Measurements from ENCODE around the gene FOXJ2. TPM values are rescaled to one million over a fixed set of nuclear protein-coding genes. Genes with fewer than 3 reads are reported as not detected.

The FOXJ2 gene
- total RNA-seq, 1 experiment from 2014 or later = 13.9 TPM

DNA sequence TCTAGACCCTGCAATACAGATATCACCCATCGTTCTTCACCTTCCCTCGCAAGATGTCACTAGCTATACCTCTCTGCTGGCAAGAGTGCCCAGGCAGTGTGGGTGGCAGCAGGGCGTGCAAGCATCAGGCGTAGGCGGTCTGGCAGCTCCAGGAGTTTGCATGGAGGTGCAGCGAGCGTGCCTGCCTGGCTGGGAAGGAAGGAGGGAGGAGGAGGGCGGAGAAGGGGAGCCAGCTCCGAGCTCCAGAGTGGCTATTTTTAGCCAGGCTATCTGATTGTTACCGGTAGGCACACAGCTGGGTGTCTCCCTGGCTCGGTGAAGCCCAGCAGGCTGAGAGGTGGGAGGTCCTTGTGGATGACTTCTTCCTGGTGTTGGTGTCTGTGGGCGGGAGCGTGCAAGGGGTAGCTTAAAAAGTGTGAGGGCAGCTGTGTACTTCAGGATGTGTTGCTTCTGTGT lies 6.2 kb downstream of the FOXJ2 start:
- POLR2A ChIA-PET (ENCODE audit: low non-redundant PET) = no interaction called here

GRCh38 chr12:8040791-8041190 lies 8.3 kb downstream of the FOXJ2 start:
- POLR2A ChIA-PET (ENCODE audit: low non-redundant PET) = no interaction called here
- Histone ChIP-seq H3K4me1 (ENCODE audit: insufficient read depth, low read length, poor library complexity, severe bottlenecking) (peaks cover 20% of the 10 kb centered on the region), H3K9me3 (ENCODE audit: low read depth, low read length, poor library complexity, severe bottlenecking) (no peaks in the 10 kb centered on the region), H3K36me3 (ENCODE audit: insufficient read depth, low read length, poor library complexity, severe bottlenecking) (peaks cover 41% of the 10 kb centered on the region), H3K27ac (ENCODE audit: low read depth, low read length, poor library complexity, severe bottlenecking) (no peak overlapping the region), H3K4me3 (ENCODE audit: low read depth, low read length, poor library complexity, severe bottlenecking) (no peak overlapping the region), H3K27me3 (replicated peaks; ENCODE audit: insufficient read depth, low read depth, low read length, poor library complexity) (no peaks in the 10 kb centered on the region)
- CTCF ChIA-PET = interaction anchor here (0.6 kb wide), 1 partner anchor 22 kb away, joined by 3 read pairs; no protein-coding TSS in a partner anchor
- BruUV-seq (replicated peaks) = no TSS peak
- no peak for DNase-seq (ENCODE audit: low spot score)
- intact Hi-C loops (cut with micrococcal nuclease; ENCODE audit: unreplicated experiment) = loop anchor here (10.0 kb wide), 2 partner anchors 194 to 354 kb away; no protein-coding TSS in a partner anchor
- TF ChIP-seq, protein P1, sequence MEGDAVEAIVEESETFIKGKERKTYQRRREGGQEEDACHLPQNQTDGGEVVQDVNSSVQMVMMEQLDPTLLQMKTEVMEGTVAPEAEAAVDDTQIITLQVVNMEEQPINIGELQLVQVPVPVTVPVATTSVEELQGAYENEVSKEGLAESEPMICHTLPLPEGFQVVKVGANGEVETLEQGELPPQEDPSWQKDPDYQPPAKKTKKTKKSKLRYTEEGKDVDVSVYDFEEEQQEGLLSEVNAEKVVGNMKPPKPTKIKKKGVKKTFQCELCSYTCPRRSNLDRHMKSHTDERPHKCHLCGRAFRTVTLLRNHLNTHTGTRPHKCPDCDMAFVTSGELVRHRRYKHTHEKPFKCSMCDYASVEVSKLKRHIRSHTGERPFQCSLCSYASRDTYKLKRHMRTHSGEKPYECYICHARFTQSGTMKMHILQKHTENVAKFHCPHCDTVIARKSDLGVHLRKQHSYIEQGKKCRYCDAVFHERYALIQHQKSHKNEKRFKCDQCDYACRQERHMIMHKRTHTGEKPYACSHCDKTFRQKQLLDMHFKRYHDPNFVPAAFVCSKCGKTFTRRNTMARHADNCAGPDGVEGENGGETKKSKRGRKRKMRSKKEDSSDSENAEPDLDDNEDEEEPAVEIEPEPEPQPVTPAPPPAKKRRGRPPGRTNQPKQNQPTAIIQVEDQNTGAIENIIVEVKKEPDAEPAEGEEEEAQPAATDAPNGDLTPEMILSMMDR (conservative IDR thresholded peaks at IDR 0.05; ENCODE audit: low read depth, low read length) = no peak
- no peak for TF ChIP-seq EZH2 (IDR thresholded peaks at IDR 0.05; ENCODE audit: borderline replicate concordance, low read depth, low read length, poor library complexity, severe bottlenecking)

More for the DNA sequence above, 6.2 kb downstream of the FOXJ2 start:
- peaks cover 27% of the 10 kb centered on the region for H3K36me3 ChIP-seq (ENCODE audit: insufficient read depth, low read length, poor library complexity, severe bottlenecking)
- DNase-seq (ENCODE audit: low spot score) = peak; percentile 75
- intact Hi-C loops (cut with micrococcal nuclease; ENCODE audit: unreplicated experiment) = no loop called here
- H3K4me3 ChIP-seq (ENCODE audit: low read depth, low read length, poor library complexity, severe bottlenecking) = peak overlapping the region; percentile 30
- CTCF ChIA-PET = no interaction called here
- H3K27ac ChIP-seq (ENCODE audit: low read depth, low read length, poor library complexity, severe bottlenecking) = peak overlapping the region; percentile 56
- no peaks in the 10 kb centered on the region for H3K27me3 ChIP-seq (replicated peaks; ENCODE audit: insufficient read depth, low read depth, low read length, poor library complexity)
- no TSS peak for BruUV-seq (replicated peaks)
- no peak for TF ChIP-seq EZH2 (IDR thresholded peaks at IDR 0.05; ENCODE audit: borderline replicate concordance, low read depth, low read length, poor library complexity, severe bottlenecking)
- TF ChIP-seq, protein P1 (conservative IDR thresholded peaks at IDR 0.05; ENCODE audit: low read depth, low read length) = no peak
- H3K4me1 ChIP-seq (ENCODE audit: insufficient read depth, low read length, poor library complexity, severe bottlenecking) = peaks cover 32% of the 10 kb centered on the region
- no peaks in the 10 kb centered on the region for H3K9me3 ChIP-seq (ENCODE audit: low read depth, low read length, poor library complexity, severe bottlenecking)

DNA sequence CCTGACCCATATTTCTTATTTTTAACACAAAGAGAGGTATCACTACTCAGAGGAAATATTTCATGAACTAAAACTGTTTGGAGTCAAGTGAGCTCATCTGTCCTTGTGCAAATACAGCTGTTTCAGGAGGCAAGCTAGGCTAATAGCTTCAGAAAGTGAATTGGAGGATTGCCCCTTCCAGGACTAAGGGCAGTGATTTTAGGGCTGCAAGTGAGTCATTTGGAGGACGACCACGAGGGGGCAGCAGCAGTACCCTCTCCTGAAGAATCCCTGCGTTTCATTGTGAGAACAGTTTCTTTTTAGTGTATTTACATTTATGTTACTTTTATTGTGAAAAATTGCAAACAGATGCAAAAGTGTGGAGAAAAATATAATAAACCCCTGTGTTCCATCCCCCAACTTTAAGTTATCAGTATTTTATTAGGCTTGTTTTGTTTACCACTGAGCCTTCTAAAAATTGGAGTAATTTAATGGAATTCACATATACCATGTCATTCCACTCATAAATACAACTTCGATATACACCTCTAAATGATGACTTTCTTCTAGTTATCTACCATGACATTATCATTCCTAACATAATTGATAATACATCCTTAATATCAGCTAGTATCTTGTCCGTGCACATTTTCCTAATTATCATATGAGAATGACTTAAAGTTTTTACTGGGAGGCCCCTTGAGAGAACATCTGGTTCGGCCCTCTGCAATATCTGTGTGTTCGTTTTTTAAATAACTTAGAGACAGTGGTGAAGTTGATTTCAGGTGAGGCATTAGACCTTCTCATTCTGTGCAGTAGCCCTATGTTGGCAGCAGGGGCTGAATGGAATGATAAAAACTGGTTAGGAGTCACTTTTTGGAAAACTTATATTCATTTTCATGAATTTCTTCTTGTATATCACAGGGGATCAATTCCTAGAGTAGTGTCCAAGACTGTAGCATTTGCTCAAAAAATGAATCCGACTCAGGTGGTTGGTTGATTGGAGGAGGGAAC lies 13.7 kb downstream of the FOXJ2 start:
- ChIA-PET CTCF (interaction anchor here (0.6 to 2.0 kb wide), 2 partner anchors 32 to 185 kb away, joined by 3 to 10 read pairs; no protein-coding TSS in a partner anchor), POLR2A (ENCODE audit: low non-redundant PET) (no interaction called here)
- BruUV-seq (replicated peaks) = no TSS peak
- no peak for TF ChIP-seq EZH2 (IDR thresholded peaks at IDR 0.05; ENCODE audit: borderline replicate concordance, low read depth, low read length, poor library complexity, severe bottlenecking)
- TF ChIP-seq, protein P1 (conservative IDR thresholded peaks at IDR 0.05; ENCODE audit: low read depth, low read length) = peak; percentile 91
- H3K9me3 ChIP-seq (ENCODE audit: low read depth, low read length, poor library complexity, severe bottlenecking) = no peaks in the 10 kb centered on the region
- intact Hi-C loops (cut with micrococcal nuclease; ENCODE audit: unreplicated experiment) = loop anchor here (1.0 to 10.0 kb wide), 3 partner anchors 31 to 349 kb away; no protein-coding TSS in a partner anchor
- H3K4me1 ChIP-seq (ENCODE audit: insufficient read depth, low read length, poor library complexity, severe bottlenecking) = no peaks in the 10 kb centered on the region
- no peak overlapping the region for H3K27ac ChIP-seq (ENCODE audit: low read depth, low read length, poor library complexity, severe bottlenecking)
- no peak overlapping the region for H3K4me3 ChIP-seq (ENCODE audit: low read depth, low read length, poor library complexity, severe bottlenecking)
- DNase-seq (ENCODE audit: low spot score) = peak; percentile 80
- H3K36me3 ChIP-seq (ENCODE audit: insufficient read depth, low read length, poor library complexity, severe bottlenecking) = peaks cover 57% of the 10 kb centered on the region
- no peaks in the 10 kb centered on the region for H3K27me3 ChIP-seq (replicated peaks; ENCODE audit: insufficient read depth, low read depth, low read length, poor library complexity)
